Renal cortical epithelial cell (primary cell): ENCODE measurements around the gene SLC1A7. TPM values are rescaled to one million over a fixed set of nuclear protein-coding genes. Genes with fewer than 3 reads are reported as not detected.
A peak's percentile ranks its signal among the peaks of the same experiment; 100 is the strongest.

ENCODE experiments used
- DNase-seq: peaks from one replicate; pipeline ENCODE4 v3.0.0-alpha.2; 2011; ENCODE audit warnings: low read depth
- total RNA-seq: library from RNA; depleted of rRNA; stranded (reverse); fragments of >200 nt; gene quantifications from 2 replicates; pipeline ENCODE4 v1.2.3, GENCODE V29; 2014

SLC1A7 gene
- total RNA-seq, 1 donor from 2014 or later: not detected

- DNase-seq: no peak
Observed at GRCh38 chr1:53134042-53134485, 8.4 kb downstream of the SLC1A7 start.

GRCh38 chr1:53133261-53134041, 9.0 kb downstream of the SLC1A7 start:
- no peak for DNase-seq

GRCh38 chr1:53132176-53132575, 10.3 kb downstream of the SLC1A7 start:
- no peak for DNase-seq

GRCh38 chr1:53131590-53131938, 10.9 kb downstream of the SLC1A7 start:
- DNase-seq: no peak

GRCh38 chr1:53130878-53131589, 11.4 kb downstream of the SLC1A7 start:
- DNase-seq: no peak

- no peak for DNase-seq
Observed at GRCh38 chr1:53130598-53130877, 11.9 kb downstream of the SLC1A7 start.

GRCh38 chr1:53129891-53130597, 12.4 kb downstream of the SLC1A7 start:
- no peak for DNase-seq

GRCh38 chr1:53128401-53128800, 14.0 kb downstream of the SLC1A7 start:
- no peak for DNase-seq

- no peak for DNase-seq
Observed at GRCh38 chr1:53127546-53127945, 14.9 kb downstream of the SLC1A7 start.

- no peak for DNase-seq
Observed at GRCh38 chr1:53126495-53126894, 15.9 kb downstream of the SLC1A7 start.

GRCh38 chr1:53125623-53126360, 16.6 kb downstream of the SLC1A7 start:
- DNase-seq: no peak

- DNase-seq: no peak
Observed at GRCh38 chr1:53125122-53125521, 17.3 kb downstream of the SLC1A7 start.

GRCh38 chr1:53123453-53124140, 18.8 kb downstream of the SLC1A7 start:
- DNase-seq: no peak

GRCh38 chr1:53122961-53123413, 19.5 kb downstream of the SLC1A7 start:
- no peak for DNase-seq

GRCh38 chr1:53122201-53122885, 20.1 kb downstream of the SLC1A7 start:
- DNase-seq: peak; percentile 37

GRCh38 chr1:53121319-53122172, 20.9 kb downstream of the SLC1A7 start:
- peak; percentile 67 for DNase-seq

- no peak for DNase-seq
Observed at GRCh38 chr1:53120659-53121058, 21.8 kb downstream of the SLC1A7 start.

GRCh38 chr1:53117836-53118235, 24.6 kb downstream of the SLC1A7 start:
- DNase-seq: no peak

- no peak for DNase-seq
Observed at GRCh38 chr1:53116933-53117600, 25.4 kb downstream of the SLC1A7 start.
